Activated T-cell treated with anti-CD3 and anti-CD28 coated beads for 4 hours (primary cell): ENCODE results near the gene FRMD5.

ENCODE experiments used
- DNase-seq: peaks from one replicate; pipeline ENCODE4 v3.0.0-alpha.2; 2020

FRMD5 gene

GRCh38 chr15:43966646-43967045 is 228.4 kb downstream of the FRMD5 start:
- DNase-seq, result no peak

DNA sequence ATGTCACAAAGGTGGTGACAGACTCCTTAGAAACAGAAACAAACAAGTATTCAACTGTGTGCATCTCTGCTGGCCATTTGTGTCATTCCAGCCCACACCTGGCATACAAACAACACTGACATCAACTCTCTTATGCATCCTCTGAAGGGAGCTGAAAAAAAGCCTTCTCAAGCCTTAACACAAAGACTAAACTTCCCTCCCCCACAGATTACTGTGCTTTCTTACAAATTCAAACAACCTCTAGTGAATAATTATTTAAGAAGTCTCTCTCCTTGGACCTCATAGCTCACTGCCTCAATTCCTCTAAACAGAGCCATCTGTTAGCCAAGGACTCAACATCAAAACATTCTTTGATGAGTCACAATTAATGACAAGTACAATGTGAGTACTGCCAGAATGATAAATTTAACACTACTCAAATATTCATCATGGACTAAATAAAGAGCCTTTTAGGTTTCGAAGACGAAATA is 236.2 kb downstream of the FRMD5 start:
- DNase-seq, result no peak

DNA sequence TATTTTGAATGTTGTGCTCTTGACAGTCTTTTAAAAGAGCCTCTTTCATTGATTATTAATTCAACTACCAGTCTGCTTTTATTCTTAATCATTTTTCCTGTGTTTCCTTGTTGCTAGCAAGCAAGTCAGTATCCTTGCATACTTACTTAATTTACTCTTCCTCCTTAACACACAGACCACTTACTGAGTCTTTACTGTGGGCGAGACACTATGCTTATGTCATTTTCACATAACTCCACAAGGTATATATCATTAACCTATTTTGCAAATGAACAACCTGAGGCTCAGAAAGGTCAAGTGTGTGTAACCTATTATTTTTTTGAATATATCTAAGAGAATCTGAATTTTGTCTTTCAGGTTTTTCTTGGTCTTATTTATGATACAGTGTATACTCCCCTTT is 237.3 kb downstream of the FRMD5 start:
- DNase-seq, result no peak

DNA sequence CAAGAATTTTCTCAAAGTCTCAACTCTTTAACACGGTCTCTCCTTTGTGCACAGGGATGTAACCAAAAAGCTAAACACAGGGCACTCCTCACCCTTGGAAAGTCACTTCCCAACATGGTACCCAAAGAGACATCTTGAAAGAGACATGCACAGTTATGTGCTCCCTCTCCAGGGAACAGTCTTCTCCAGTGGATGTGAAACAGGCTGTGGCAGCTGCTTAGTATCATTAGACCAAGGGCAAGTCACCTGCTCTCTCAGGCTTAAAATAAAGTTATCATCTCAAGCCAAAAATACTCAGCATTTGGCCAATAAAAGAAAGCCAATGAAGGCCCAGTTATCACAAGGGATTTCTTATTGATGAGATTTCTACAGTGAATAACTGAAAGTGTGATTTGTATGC is 239.9 kb downstream of the FRMD5 start:
- no peak for DNase-seq

- no peak for DNase-seq
Measured at GRCh38 chr15:43954181-43954621, 240.9 kb downstream of the FRMD5 start.

DNA sequence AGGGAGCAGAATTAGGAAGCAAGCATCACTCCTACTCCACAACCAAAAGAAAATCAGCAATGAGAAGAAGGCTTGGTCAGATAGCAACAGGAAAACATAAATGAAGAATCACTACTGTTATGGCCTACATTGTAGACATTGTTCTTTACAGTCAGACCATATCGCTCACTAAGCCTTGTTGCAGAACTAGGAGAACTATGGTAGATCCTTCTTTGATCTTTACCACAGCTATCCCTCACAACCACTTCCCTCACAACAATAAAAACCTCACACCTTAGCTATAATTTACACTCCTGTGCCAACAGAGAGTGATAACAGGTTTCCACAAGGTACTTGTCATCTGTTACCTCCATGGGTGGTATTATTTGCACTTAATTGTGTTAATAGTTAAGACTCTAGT is 241.7 kb downstream of the FRMD5 start:
- no peak for DNase-seq

DNA sequence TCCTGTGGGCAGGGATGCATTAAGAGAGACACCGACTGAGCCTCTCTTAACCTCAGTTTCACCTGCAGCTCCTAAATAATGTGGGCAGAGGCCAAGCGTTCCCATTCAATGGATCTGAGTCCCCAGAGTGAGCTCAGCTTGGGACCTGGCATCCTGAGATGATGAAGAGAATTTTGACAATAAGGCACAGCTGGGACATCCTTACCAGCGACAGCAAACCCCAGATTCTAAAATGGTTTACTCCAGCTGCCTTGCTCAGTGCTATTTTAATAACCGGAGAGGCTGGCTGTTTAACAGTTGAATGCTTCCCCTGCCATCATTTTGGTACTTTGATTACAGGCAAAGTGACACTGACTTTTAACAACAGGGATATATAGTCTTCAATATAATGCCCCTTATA is 244.5 kb downstream of the FRMD5 start:
- DNase-seq, result no peak

GRCh38 chr15:43948691-43949325 is 246.3 kb downstream of the FRMD5 start:
- DNase-seq, result no peak

GRCh38 chr15:43943511-43943910 is 251.6 kb downstream of the FRMD5 start:
- DNase-seq, result no peak

GRCh38 chr15:43942194-43942593 is 252.9 kb downstream of the FRMD5 start:
- DNase-seq, result no peak

GRCh38 chr15:43941555-43941954 is 253.5 kb downstream of the FRMD5 start:
- DNase-seq, result no peak

- no peak for DNase-seq
Measured at GRCh38 chr15:43941071-43941470, 254.0 kb downstream of the FRMD5 start.

DNA sequence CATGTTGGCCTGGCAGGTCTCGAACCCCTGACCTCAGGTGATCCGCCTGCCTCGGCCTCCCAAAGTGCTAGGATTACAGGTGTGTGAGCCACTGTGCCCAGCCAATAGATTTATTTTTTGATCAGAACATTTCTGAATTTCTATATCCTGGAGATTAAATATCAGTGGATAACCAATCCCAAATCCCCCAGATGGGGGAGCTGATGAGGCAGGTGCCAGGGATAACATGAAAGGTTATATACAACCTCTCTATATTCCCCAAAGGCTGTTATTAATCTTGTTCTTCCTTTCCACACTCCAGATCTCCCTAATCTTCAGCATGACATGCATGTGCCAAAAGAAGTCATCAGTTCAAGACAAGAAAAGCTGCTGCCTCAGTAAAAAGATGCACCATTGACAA is 256.0 kb downstream of the FRMD5 start:
- DNase-seq, result no peak

DNA sequence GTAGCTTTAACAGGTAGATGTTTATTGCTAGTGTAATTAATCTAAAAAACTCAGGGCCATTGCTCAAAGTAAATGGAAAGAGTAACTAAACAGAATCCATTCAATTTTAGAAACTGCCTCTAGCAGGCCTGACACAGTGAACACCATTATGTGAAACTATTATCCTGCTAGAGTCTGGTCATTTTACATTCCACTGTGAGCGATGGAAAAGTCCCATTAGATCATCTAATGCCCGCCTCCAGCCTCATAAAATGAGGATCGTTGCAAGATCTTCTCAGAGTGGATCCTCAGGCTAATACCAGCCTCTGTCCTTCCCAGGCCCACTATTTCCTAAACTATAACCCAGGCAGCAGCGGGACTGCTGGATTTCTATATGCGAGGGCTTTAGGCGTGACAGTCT is 260.6 kb downstream of the FRMD5 start:
- DNase-seq, result no peak

GRCh38 chr15:43932907-43933306 is 262.2 kb downstream of the FRMD5 start:
- no peak for DNase-seq

DNA sequence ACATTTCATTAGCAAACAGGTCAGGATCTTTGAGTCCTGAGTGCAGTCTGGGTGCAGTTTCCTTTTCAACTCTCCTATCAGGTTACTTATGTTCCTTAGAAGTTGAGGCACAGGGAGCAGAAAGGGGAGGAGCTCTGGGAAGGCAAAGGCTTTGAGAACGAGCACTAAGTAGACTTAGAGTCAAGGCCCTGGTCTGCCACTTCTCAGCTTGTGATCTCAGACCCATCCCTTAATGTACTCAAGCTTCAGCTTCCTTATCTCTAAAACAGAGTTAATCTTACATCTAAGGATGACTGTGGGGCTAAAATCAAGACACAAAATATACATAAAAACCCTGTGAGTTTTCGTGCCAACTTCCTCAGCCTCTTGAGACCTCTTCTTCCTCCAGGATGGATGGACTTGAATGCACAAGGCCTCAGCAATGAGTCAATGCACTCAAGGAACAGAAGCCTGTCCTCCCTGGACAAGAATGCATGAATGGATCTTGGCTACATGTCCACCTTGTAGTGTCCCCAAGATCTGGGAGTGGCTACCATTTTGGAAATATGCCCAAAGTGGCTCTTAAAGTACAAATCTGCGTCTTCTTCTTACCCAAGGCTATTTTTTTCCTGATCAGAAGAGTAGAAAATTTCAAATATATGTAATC is 263.2 kb downstream of the FRMD5 start:
- no peak for DNase-seq

- no peak for DNase-seq
Measured at GRCh38 chr15:43931119-43931518, 264.0 kb downstream of the FRMD5 start.

- no peak for DNase-seq
Measured at GRCh38 chr15:43930556-43930955, 264.5 kb downstream of the FRMD5 start.

DNA sequence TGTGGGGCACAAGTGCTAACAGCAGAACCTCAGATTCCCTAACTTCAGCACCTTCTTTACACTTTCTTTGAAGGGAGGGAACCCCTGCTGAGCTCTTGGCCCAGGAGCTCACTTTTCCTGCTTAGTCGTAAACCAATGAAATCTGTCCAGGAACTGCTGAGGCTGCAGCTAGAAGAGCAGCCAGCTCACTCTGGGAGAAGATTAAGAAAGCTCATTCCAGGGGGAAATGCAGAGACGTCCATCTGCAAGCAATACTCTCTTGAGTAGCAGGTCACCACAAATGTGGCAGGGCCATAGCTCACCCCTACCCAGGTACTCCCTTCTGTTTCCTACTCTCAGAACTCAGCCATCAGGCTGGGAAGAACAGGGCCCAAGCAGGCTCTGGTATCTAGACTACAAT is 265.0 kb downstream of the FRMD5 start:
- DNase-seq, result no peak

DNA sequence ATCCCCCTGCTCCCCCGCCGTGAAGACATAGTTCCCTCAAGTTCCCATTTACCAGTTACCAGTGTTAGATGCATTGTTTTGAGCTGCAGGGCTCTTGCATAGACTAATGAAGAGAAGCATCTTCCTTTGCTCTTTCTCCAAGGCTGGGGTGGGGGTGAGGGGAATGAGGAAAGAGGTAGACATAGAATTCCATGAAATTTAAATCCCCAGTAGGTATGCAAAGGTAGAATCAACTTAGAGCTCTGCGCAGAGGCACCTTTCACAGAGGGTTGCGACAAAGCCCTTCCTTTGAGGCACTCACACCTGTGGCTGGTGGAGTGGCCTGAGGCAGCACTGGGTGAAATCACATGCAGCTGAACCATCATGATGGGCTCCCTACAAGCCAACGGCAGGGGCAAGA is 266.9 kb downstream of the FRMD5 start:
- DNase-seq, result no peak

- no peak for DNase-seq
Measured at GRCh38 chr15:43927203-43927602, 267.9 kb downstream of the FRMD5 start.

- no peak for DNase-seq
Measured at GRCh38 chr15:43923553-43923952, 271.5 kb downstream of the FRMD5 start.

GRCh38 chr15:43922021-43922420 is 273.1 kb downstream of the FRMD5 start:
- no peak for DNase-seq

DNA sequence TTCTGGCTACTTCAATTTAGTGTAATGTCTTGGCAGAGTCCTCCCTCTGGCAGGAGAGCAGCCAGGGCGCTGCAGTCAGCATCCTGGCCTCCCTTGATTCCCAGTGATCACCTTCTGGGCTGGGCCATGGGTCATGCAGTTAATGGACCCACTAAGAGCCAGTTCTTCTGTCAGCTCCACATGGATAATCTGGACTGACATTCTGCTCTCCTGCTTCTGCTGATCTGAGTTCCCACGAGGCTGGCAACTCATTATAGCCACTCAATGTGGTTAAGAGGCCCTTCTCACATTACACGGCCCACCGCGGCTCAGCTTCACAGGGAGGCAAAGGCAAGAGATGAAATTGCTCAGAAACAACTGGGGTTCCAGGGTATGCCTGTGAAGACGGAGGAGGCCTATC is 274.3 kb downstream of the FRMD5 start:
- DNase-seq, result no peak

GRCh38 chr15:43920254-43920600 is 274.8 kb downstream of the FRMD5 start:
- DNase-seq, result no peak
